GM18499 (cell line): ENCODE results near the gene MINK1.
"Not testable (repeated sequence)": the region's sequence is repeated elsewhere in the genome, so short reads cannot be mapped to it uniquely, and the experiment has no call there.

Experiments used
- ATAC-seq: cut with Tn5 transposase; IDR thresholded peaks from one replicate; pipeline ENCODE4 v1.9.1; 2021; ENCODE audit warnings: moderate number of reproducible peaks; ENCODE audit not compliant: insufficient read depth, unreplicated experiment

The MINK1 gene

DNA sequence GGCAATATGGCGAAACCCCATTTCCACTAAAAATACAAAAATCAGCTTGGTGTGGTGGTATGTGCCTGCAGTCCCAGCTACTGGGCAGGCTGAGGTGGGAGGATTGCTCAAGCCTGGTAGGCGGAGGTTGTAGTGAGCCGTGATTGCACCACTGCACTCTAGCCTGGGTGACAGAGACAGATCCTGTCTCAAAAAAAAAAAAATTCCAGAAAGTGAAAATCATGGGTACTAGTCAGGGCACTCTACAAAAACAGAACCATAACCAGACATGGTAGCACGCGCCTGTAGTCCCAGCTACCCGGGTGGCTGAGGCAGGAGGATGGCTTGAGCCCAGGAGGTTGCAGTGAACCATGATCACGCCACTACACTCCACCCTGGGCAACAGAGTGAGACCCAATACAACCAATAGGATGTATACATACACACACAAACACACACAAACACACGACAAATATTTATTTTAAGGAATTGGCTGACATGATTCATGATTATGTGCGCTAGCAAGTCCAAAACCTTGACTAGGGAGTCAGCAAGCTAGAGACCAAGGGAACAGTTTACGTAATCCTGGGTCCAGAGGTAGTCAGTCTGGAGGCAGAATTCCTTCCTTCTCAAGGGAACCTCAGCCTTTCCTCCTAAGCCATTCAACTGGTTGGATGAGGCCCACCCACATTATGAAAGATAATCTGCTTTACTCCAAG, 87.4 kb downstream of the MINK1 start:
- no peak for ATAC-seq

GRCh38 chr17:4921320-4921719, 88.2 kb downstream of the MINK1 start:
- ATAC-seq, result no peak

DNA sequence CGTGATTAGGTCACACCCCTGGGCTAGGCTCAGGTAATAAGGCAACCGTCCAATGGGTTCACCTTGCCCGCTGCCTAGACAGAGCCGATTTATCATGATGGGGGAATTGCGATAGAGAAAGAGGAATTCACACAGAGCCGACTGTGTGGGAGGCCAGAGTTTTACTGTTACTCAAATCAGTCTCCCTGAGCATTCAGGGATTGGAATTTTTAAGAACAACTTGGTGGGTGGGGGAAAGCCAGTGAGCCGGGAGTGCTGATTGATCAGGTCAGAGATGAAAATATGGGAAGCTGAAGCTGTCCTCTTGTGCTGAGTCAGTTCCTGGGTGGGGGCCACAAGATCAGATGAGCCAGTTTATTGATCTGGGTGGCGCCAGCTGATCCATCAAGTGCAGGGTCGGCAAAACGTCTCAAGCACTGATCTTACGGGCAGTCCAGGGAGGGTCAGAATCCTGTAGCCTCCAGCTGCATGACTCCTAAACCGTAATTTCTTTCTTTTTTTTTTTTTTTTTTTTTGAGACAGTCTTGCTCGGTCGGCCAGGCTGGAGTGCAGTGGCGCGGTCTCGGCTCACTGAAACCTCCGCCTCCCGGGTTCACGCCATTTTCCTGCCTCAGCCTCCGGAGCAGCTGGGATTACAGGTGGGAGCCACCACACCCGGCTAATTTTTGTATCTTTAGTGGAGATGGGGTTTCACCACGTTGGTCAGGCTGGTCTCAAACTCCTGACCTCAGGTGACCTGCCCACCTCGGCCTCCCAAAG, 93.6 kb downstream of the MINK1 start:
- not testable (repeated sequence) for ATAC-seq

- no peak for ATAC-seq
These were observed 95.7 kb downstream of the MINK1 start for GRCh38 chr17:4928881-4929280.

- no peak for ATAC-seq
These were observed 98.8 kb downstream of the MINK1 start, which contains the start of gene GP1BA for GRCh38 chr17:4931963-4932362. Gene GP1BA, plus strand, starts transcription at chr17:4932277. Its CDS starts 328 bp downstream, at chr17:4932605.

- no peak for ATAC-seq
These were observed 99.6 kb downstream of the MINK1 start for GRCh38 chr17:4932756-4933155.

GRCh38 chr17:4933646-4934045, 100.5 kb downstream of the MINK1 start:
- ATAC-seq, result no peak

GRCh38 chr17:4934173-4934979, 101.2 kb downstream of the MINK1 start:
- no peak for ATAC-seq

DNA sequence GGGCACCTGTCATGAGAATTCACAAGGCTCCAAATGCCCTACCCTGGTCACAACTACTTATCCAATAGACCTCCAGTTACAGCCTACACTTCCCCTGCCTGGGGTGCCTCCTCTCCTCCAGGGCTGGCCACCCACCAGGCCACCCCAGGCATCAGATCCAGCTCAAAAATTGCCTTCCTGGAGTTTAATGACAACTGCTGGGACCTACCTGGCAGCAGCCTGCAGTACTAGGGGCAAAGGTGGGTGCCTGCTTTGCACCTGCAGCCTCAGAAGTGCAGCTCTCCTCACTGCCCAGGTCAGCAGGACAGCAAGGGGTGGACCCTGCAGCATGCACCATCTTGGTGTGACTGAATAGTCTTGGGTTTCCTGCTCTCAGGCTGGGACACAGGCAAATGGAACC, 102.5 kb downstream of the MINK1 start:
- no peak for ATAC-seq

GRCh38 chr17:4936436-4936835, 103.3 kb downstream of the MINK1 start:
- no peak for ATAC-seq

GRCh38 chr17:4937553-4937952, 104.4 kb downstream of the MINK1 start:
- no peak for ATAC-seq

GRCh38 chr17:4938069-4938491, 104.9 kb downstream of the MINK1 start:
- ATAC-seq, result no peak

- no peak for ATAC-seq
These were observed 105.8 kb downstream of the MINK1 start for GRCh38 chr17:4938688-4939545.

- ATAC-seq, result no peak
These were observed 106.3 kb downstream of the MINK1 start for GRCh38 chr17:4939546-4939795.

- ATAC-seq, result peak; percentile 61
These were observed 106.8 kb downstream of the MINK1 start, which contains the start of the genes RNF167 and SLC25A11 for GRCh38 chr17:4939796-4940554. Gene RNF167, plus strand, starts transcription at chr17:4940268. Its CDS starts 642 bp downstream, at chr17:4940910. Gene SLC25A11, minus strand, starts transcription at chr17:4940046. Its CDS starts 136 bp downstream, at chr17:4939910.

GRCh38 chr17:4940555-4941318, 107.6 kb downstream of the MINK1 start:
- ATAC-seq, result no peak

- no peak for ATAC-seq
These were observed 108.1 kb downstream of the MINK1 start for GRCh38 chr17:4941319-4941610.

GRCh38 chr17:4942760-4943508, 109.8 kb downstream of the MINK1 start:
- ATAC-seq, result no peak
